K562 (cell line): Measurements from ENCODE around the gene CPED1. TPM values are rescaled to one million over a fixed set of nuclear protein-coding genes. Genes with fewer than 3 reads are reported as not detected.

Source experiments
- HLTF ChIP-seq: fragments of 450-650 bp; IDR thresholded peaks from 2 replicates; pipeline ENCODE4 v1.6.1; 2016
- MTA3 ChIP-seq: fragments of 450-650 bp; formaldehyde crosslinking; IDR thresholded peaks from 2 replicates; pipeline ENCODE4 v1.6.1; 2017; ENCODE audit warnings: mild to moderate bottlenecking, borderline replicate concordance
- NR2C2 ChIP-seq, 2 experiments: fragments of 200-800 bp in 1 of 2; sonication (Bioruptor generic) in 1 of 2; sonication (generic) in 1 of 2; formaldehyde crosslinking in 1 of 2; IDR thresholded peaks; 2 replicates each; pipeline versions ENCODE4 v1.6.1 to v1.8.0; 2016 to 2022; ENCODE audit warnings: mild to moderate bottlenecking in 1 of 2, missing compliant biosample characterization in 1 of 2, missing genetic modification characterization in 1 of 2, missing genetic modification reagents in 1 of 2
- NR3C1 ChIP-seq: sonication (generic); formaldehyde crosslinking; IDR thresholded peaks from 2 replicates; pipeline ENCODE4 v1.8.1; 2022; ENCODE audit warnings: missing genetic modification reagents
- PHF20 ChIP-seq: fragments of 450-650 bp; IDR thresholded peaks from 2 replicates; pipeline ENCODE4 v1.6.1; 2018; ENCODE audit not compliant: partially characterized antibody
- POLR2B ChIP-seq: fragments of 450-650 bp; IDR thresholded peaks from 2 replicates; pipeline ENCODE4 v1.6.1; 2018; ENCODE audit warnings: low read depth; ENCODE audit not compliant: partially characterized antibody
- TEAD2 ChIP-seq: fragments of 450-650 bp; IDR thresholded peaks from 2 replicates; pipeline ENCODE4 v1.6.1; 2016; ENCODE audit warnings: missing genetic modification characterization, control low read depth, missing compliant biosample characterization
- XRCC4 ChIP-seq: IDR thresholded peaks from one replicate; pipeline ENCODE4 v1.6.1; 2011; ENCODE audit not compliant: insufficient read depth, insufficient read length; ENCODE audit errors: extremely low read depth
- YBX1 ChIP-seq: fragments of 450-650 bp; IDR thresholded peaks from 2 replicates; pipeline ENCODE4 v1.7.1; 2016; ENCODE audit warnings: mild to moderate bottlenecking
- ZKSCAN1 ChIP-seq: fragments of 150-350 bp; IDR thresholded peaks from 2 replicates; pipeline ENCODE4 v1.6.1; 2016; ENCODE audit warnings: low read depth, low read length
- ZNF212 ChIP-seq: fragments of 450-650 bp; formaldehyde crosslinking; IDR thresholded peaks from 2 replicates; pipeline ENCODE4 v1.4.0; 2020; ENCODE audit warnings: mild to moderate bottlenecking
- ZNF23 ChIP-seq: fragments of 250-450 bp; sonication (Bioruptor Pico); IDR thresholded peaks from 2 replicates; pipeline ENCODE4 v1.4.0; 2020; ENCODE audit warnings: mild to moderate bottlenecking
- ZNF589 ChIP-seq: fragments of 200-800 bp; sonication (Bioruptor generic); IDR thresholded peaks from 2 replicates; pipeline ENCODE4 v1.6.1; 2016; ENCODE audit warnings: low read depth, missing genetic modification characterization, missing compliant biosample characterization
- ZNF75A ChIP-seq: fragments of 450-650 bp; formaldehyde crosslinking; IDR thresholded peaks from 2 replicates; pipeline ENCODE4 v1.4.0; 2020; ENCODE audit warnings: mild to moderate bottlenecking
- polyA plus RNA-seq, 8 experiments: library from polyadenylated mRNA; depleted of rRNA in 4 of 8; stranded (reverse) in 5 of 8; unstranded in 3 of 8; fragments of >200 nt; fragmentation: Nextera tagmentation in 2 of 8; fragmentation: Illumina TruSeq in 1 of 8; extraction: Ambion mirVana in 2 of 8; extraction: Trizol in 1 of 8; gene quantifications; 2 replicates each; pipeline versions ENCODE4 v1.2.1 to v1.2.3, GENCODE V29; 2011 to 2014; ENCODE audit warnings: inconsistent platforms in 1 of 8, missing spikeins in 1 of 8
- total RNA-seq, 7 experiments: library from RNA; depleted of rRNA in 6 of 7; stranded (reverse); fragments of >200 nt in 6 of 7; fragmentation: Illumina TruSeq in 2 of 7; extraction: Trizol in 2 of 7; gene quantifications; 2 replicates each; pipeline versions ENCODE4 v1.2.1 to v1.2.3, GENCODE V29; 2011 to 2021; ENCODE audit warnings: low replicate concordance in 1 of 7
- TF ChIP-seq, protein P1 (sequence below): fragments of 200-800 bp; sonication (Bioruptor generic); IDR thresholded peaks from 2 replicates; pipeline ENCODE4 v1.6.1; 2017; ENCODE audit warnings: missing genetic modification characterization, missing compliant biosample characterization
- TF ChIP-seq, protein P2 (sequence below): fragments of 250-450 bp; sonication (Bioruptor Pico); IDR thresholded peaks from 2 replicates; pipeline ENCODE4 v1.6.1; 2021; ENCODE audit warnings: mild to moderate bottlenecking
- TF ChIP-seq, protein P3 (sequence below): fragments of 450-650 bp; IDR thresholded peaks from 2 replicates; pipeline ENCODE4 v1.7.0; 2016; ENCODE audit warnings: borderline replicate concordance
- TF ChIP-seq, protein P4 (sequence below): fragments of 250-450 bp; sonication (Bioruptor Pico); IDR thresholded peaks from 2 replicates; pipeline ENCODE4 v1.5.0; 2021; ENCODE audit warnings: mild to moderate bottlenecking, borderline replicate concordance
- TF ChIP-seq, protein P5 (sequence below): sonication (generic); formaldehyde crosslinking; IDR thresholded peaks from 2 replicates; pipeline ENCODE4 v1.8.1; 2022; ENCODE audit warnings: missing genetic modification reagents
- TF ChIP-seq, protein P6 (sequence below): sonication (generic); formaldehyde crosslinking; IDR thresholded peaks from 2 replicates; pipeline ENCODE4 v1.8.0; 2022; ENCODE audit warnings: mild to moderate bottlenecking, missing genetic modification reagents

Gene CPED1
- total and polyA plus RNA-seq, 9 of the 15 experiments (the other 6 are each of a cell fraction or from before 2014, with no cell fraction given) = 195 to 393 (median 290) TPM

DNA sequence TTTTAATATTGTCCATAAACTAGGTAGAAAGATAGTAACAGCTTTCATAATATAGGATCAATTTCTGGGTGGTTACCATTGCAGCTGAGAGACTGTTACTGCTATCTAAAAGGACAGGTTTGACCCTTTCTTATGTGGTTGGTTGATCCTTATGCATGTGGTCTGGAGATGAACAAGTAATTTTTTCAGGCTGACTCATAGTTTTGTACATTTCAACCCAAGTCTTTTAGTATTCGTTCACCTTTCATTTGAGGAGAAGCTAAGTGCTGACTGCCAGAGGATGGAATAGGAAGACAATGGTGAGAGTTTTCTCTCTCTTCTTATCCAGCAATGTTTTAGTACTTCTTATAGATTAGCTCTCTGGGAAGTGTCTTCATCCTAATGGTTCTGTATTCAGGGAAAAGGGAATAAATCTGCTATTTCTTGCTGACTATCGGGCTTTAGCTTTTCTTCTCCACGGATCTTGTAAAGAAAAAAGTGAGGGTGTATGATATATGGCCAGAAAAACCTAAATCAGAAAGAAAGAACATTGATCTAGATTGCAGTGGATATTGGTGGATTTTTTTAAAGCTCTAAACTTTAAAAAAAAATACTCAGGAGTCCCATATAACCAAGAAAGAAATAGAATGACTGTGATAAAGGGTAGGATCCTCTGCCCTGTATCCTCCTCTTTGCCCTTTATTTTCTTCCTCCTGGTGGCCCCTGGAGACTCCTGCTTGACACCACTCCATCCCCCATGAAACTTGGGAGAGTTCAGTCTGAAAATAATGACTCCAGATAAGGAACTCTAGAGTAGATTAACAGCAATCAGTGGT, 88.0 kb downstream of the CPED1 start (continued):
- TF ChIP-seq, protein P1, sequence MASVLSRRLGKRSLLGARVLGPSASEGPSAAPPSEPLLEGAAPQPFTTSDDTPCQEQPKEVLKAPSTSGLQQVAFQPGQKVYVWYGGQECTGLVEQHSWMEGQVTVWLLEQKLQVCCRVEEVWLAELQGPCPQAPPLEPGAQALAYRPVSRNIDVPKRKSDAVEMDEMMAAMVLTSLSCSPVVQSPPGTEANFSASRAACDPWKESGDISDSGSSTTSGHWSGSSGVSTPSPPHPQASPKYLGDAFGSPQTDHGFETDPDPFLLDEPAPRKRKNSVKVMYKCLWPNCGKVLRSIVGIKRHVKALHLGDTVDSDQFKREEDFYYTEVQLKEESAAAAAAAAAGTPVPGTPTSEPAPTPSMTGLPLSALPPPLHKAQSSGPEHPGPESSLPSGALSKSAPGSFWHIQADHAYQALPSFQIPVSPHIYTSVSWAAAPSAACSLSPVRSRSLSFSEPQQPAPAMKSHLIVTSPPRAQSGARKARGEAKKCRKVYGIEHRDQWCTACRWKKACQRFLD (CRISPR knock-in tag) = peak; percentile 87
- TF ChIP-seq ZKSCAN1 = no peak
- peak; percentile 90 for TF ChIP-seq MTA3
- no peak for TF ChIP-seq YBX1
- TF ChIP-seq, protein P2, sequence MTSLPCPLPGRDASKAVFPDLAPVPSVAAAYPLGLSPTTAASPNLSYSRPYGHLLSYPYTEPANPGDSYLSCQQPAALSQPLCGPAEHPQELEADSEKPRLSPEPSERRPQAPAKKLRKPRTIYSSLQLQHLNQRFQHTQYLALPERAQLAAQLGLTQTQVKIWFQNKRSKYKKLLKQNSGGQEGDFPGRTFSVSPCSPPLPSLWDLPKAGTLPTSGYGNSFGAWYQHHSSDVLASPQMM (CRISPR knock-in tag) = no peak
- TF ChIP-seq ZNF75A (CRISPR knock-in tag) = peak; percentile 1; the same call in 1 of the 2 replicates
- no peak for TF ChIP-seq NR2C2 (CRISPR knock-in tag; IDR thresholded peaks at IDR 0.05)
- peak; percentile 60; the same call in 1 of the 2 replicates for TF ChIP-seq NR2C2 (tag; IDR thresholded peaks at IDR 0.05)
- TF ChIP-seq, protein P3, sequence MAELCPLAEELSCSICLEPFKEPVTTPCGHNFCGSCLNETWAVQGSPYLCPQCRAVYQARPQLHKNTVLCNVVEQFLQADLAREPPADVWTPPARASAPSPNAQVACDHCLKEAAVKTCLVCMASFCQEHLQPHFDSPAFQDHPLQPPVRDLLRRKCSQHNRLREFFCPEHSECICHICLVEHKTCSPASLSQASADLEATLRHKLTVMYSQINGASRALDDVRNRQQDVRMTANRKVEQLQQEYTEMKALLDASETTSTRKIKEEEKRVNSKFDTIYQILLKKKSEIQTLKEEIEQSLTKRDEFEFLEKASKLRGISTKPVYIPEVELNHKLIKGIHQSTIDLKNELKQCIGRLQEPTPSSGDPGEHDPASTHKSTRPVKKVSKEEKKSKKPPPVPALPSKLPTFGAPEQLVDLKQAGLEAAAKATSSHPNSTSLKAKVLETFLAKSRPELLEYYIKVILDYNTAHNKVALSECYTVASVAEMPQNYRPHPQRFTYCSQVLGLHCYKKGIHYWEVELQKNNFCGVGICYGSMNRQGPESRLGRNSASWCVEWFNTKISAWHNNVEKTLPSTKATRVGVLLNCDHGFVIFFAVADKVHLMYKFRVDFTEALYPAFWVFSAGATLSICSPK = 0 out of 2 replicates have a peak, but pooled peaks have one; percentile 62
- no peak for TF ChIP-seq NR3C1 (CRISPR knock-in tag)
- TF ChIP-seq ZNF23 = no peak
- TF ChIP-seq HLTF = peak; percentile 54; the same call in 1 of the 2 replicates
- no peak for TF ChIP-seq XRCC4
- peak; percentile 97 for TF ChIP-seq POLR2B
- TF ChIP-seq PHF20 = no peak
- TF ChIP-seq ZNF212 = no peak
- TF ChIP-seq TEAD2 (tag) = no peak
- TF ChIP-seq, protein P4, sequence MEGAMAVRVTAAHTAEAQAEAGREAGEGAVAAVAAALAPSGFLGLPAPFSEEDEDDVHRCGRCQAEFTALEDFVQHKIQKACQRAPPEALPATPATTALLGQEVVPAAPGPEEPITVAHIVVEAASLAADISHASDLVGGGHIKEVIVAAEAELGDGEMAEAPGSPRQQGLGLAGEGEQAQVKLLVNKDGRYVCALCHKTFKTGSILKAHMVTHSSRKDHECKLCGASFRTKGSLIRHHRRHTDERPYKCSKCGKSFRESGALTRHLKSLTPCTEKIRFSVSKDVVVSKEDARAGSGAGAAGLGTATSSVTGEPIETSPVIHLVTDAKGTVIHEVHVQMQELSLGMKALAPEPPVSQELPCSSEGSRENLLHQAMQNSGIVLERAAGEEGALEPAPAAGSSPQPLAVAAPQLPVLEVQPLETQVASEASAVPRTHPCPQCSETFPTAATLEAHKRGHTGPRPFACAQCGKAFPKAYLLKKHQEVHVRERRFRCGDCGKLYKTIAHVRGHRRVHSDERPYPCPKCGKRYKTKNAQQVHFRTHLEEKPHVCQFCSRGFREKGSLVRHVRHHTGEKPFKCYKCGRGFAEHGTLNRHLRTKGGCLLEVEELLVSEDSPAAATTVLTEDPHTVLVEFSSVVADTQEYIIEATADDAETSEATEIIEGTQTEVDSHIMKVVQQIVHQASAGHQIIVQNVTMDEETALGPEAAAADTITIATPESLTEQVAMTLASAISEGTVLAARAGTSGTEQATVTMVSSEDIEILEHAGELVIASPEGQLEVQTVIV (CRISPR knock-in tag) = no peak
- TF ChIP-seq ZNF589 (CRISPR knock-in tag) = peak; percentile 87
- TF ChIP-seq, protein P5, sequence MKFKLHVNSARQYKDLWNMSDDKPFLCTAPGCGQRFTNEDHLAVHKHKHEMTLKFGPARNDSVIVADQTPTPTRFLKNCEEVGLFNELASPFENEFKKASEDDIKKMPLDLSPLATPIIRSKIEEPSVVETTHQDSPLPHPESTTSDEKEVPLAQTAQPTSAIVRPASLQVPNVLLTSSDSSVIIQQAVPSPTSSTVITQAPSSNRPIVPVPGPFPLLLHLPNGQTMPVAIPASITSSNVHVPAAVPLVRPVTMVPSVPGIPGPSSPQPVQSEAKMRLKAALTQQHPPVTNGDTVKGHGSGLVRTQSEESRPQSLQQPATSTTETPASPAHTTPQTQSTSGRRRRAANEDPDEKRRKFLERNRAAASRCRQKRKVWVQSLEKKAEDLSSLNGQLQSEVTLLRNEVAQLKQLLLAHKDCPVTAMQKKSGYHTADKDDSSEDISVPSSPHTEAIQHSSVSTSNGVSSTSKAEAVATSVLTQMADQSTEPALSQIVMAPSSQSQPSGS (CRISPR knock-in tag) = no peak
- TF ChIP-seq, protein P6, sequence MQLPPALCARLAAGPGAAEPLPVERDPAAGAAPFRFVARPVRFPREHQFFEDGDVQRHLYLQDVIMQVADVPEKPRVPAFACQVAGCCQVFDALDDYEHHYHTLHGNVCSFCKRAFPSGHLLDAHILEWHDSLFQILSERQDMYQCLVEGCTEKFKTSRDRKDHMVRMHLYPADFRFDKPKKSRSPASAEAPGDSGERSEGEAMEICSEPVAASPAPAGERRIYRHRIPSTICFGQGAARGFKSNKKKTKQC (CRISPR knock-in tag) = no peak
